ACC112 (cell line): ENCODE measurements around the gene HID1.
"Not testable (repeated sequence)": the region's sequence is repeated elsewhere in the genome, so short reads cannot be mapped to it uniquely, and the experiment has no call there.

ENCODE experiments used
- H2AFZ ChIP-seq: fragments of 200-600 bp; sonication (generic); one replicate; pipeline ENCODE4 v1.6.0; 2017; ENCODE audit warnings: antibody characterized with exemption, low read length; ENCODE audit not compliant: unreplicated experiment
- H3K27ac ChIP-seq: fragments of 200-600 bp; sonication (generic); 2 replicates; pipeline ENCODE4 v1.5.1; 2014; ENCODE audit warnings: low read depth, mild to moderate bottlenecking, antibody characterized with exemption, low read length, moderate library complexity
- H3K27me3 ChIP-seq: fragments of 200-600 bp; sonication (generic); 2 replicates; pipeline ENCODE4 v1.6.1; 2014; ENCODE audit warnings: mild to moderate bottlenecking, antibody characterized with exemption, low read length, moderate library complexity, mixed read lengths; ENCODE audit not compliant: insufficient read depth
- H3K36me3 ChIP-seq: fragments of 200-600 bp; sonication (generic); 2 replicates; pipeline ENCODE4 v1.6.1; 2016; ENCODE audit warnings: mild to moderate bottlenecking, antibody characterized with exemption, low read length, moderate library complexity, mixed read lengths; ENCODE audit not compliant: insufficient read depth
- H3K4me1 ChIP-seq: fragments of 200-600 bp; sonication (generic); one replicate; pipeline ENCODE4 v1.6.1; 2016; ENCODE audit warnings: low read length, mixed read lengths; ENCODE audit not compliant: insufficient read depth, unreplicated experiment, control insufficient read depth
- H3K4me3 ChIP-seq: fragments of 200-600 bp; sonication (generic); 2 replicates; pipeline ENCODE4 v1.5.1; 2014; ENCODE audit warnings: mild to moderate bottlenecking, low read depth, low read length
- H3K79me2 ChIP-seq: fragments of 200-600 bp; sonication (generic); one replicate; pipeline ENCODE4 v1.6.0; 2016; ENCODE audit warnings: low read length; ENCODE audit not compliant: control insufficient read depth, unreplicated experiment, insufficient read depth

The HID1 gene

DNA sequence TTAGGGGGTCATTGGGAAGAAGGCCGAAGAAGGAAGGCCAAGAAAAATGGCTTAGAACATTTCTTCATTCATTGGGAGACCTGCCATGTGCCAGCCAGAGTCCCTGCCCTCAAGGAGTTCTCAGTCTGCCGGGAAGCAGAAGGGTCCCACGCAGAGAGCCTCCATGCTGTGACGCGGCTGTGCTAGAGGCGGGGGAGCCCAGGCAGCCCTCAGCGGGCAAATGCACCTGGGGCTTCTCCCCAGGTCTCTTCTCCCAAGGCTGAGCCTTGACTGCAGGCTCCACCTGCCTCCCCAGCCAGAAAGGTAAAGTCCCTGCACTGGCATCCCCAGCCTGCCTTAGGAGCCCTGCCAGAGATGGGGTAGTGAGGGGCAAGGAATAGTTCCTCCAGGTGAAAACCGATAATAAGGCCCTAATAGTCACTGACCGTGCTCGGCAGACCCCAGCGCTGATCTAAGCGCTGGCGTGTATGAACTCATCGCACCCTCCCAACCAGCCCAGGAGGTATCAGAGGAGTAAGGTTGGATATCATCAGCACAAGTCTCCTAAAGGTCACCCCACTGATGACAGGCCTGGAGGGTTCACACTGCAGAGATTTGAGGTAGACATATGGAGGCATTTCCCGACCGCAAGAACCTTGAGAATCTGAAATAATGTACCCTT lies 8.9 kb upstream of the HID1 start:
- H3K36me3 ChIP-seq = no peaks in the 10 kb centered on the region
- peak overlapping the region; percentile 72 for H2AFZ ChIP-seq
- peaks cover 14% of the 10 kb centered on the region for H3K4me1 ChIP-seq
- H3K4me3 ChIP-seq = peak overlapping the region; percentile 91
- H3K79me2 ChIP-seq = peaks cover 2% of the 10 kb centered on the region
- H3K27ac ChIP-seq = peak overlapping the region; percentile 36; the same call in 1 of the 2 replicates
- H3K27me3 ChIP-seq = no peaks in the 10 kb centered on the region

DNA sequence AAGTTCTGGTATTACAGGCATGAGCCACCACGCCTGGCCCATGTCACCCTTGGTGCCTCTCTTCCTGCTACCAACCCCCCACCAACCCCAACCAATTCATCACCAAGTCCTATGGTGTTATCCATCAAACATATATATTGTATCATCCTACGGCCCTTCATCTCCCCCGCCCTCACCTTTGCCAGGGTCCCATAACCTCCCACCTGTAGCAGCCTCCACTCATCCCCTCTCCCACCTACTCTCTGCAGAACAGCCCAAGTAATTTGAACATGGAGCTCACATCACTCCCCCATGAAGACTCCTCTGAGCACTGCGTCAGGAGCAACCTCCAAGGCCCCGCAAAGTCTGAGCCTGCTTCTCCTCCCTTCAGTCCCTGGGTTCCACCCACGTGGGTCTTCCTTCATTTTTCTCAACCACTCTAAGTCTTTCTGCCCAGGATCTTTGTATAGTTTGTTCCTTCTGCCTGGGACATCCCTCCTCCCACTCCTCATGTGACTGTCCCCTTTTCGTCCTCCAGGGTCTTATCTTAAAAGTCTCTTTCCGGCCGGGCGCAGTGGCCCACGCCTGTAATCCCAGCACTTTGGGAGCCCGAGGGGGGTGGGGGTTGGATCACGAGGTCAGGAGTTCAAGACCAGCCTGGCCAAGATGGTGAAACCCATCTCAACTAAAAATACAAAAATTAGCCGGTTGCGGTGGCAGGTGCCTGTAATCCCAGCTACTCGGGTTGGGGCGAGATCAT lies 7.0 kb upstream of the HID1 start:
- Histone ChIP-seq H3K27ac (no peak overlapping the region), H3K4me1 (peaks cover 14% of the 10 kb centered on the region), H3K4me3 (no peak overlapping the region), H3K27me3 (peaks cover under 1% of the 10 kb centered on the region), H3K79me2 (peaks cover 2% of the 10 kb centered on the region), H2AFZ (no peak overlapping the region), H3K36me3 (no peaks in the 10 kb centered on the region)

DNA sequence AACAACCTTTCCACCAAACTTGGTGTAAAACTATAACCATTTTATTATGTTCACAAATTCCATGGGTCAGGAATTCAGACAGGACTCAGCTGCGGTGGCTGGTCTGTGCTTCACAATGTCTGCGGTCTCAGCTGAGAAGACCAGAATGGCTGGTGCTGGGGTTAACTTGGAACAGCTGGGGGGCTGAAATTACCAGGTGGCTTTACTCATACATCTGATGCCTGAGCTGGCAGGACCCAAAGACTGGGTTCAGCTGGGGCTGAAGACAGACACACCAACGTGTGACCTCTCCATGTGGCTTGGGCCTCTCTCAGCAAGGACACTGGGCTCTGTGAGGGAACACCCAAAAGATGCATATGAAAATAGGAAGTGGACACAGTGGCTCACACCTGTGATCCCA lies 5.7 kb upstream of the HID1 start:
- peaks cover 11% of the 10 kb centered on the region for H3K4me1 ChIP-seq
- peaks cover 11% of the 10 kb centered on the region for H3K27me3 ChIP-seq
- H2AFZ ChIP-seq = no peak overlapping the region
- no peaks in the 10 kb centered on the region for H3K36me3 ChIP-seq
- H3K4me3 ChIP-seq = no peak overlapping the region
- H3K79me2 ChIP-seq = peaks cover 2% of the 10 kb centered on the region
- H3K27ac ChIP-seq = no peak overlapping the region

DNA sequence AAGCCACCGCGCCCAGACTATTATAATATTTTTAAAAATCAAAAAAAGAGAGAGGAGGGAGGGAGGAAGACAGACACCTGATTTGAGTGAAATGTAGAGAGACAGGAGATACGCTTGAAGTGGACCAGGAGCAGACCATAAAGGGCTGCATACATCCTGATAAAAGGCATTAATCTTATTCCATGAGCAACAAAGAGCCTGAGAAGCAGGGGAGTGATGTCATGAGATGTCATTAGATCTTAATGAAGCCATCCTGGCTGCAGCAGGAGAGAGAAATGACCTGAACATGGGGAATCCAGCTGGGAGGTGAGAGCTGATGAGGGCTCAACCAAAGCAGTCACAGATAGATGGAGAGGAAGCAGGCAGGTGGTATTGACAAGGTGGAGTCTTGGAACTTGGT lies 5.2 kb upstream of the HID1 start:
- peaks cover 2% of the 10 kb centered on the region for H3K79me2 ChIP-seq

DNA sequence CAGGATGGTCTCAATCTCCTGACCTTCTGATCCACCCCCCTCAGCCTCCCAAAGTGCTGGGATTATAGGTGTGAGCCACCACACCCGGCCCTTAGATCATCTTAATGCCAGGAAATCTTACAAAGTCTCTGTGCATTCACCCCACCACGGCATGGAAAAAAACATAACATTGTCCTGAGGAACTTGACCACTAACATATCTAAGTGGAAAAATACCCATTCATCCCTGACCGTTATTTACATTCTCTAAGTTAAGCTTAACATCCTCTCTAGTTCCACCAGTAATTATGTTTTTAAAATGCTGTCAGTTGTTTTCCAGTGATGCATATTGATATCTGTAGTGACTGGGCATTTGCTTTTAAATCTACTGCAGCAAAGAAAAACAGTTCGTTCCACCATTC lies 3.4 kb upstream of the HID1 start:
- Histone ChIP-seq H3K4me3 (no peak overlapping the region), H3K79me2 (no peaks in the 10 kb centered on the region), H3K36me3 (no peaks in the 10 kb centered on the region), H3K27me3 (peaks cover 34% of the 10 kb centered on the region), H2AFZ (no peak overlapping the region), H3K27ac (no peak overlapping the region), H3K4me1 (no peaks in the 10 kb centered on the region)

More for the DNA sequence above, 5.2 kb upstream of the HID1 start:
- Histone ChIP-seq H2AFZ (no peak overlapping the region), H3K4me1 (peaks cover 11% of the 10 kb centered on the region), H3K27ac (no peak overlapping the region), H3K27me3 (peaks cover 15% of the 10 kb centered on the region), H3K36me3 (no peaks in the 10 kb centered on the region), H3K4me3 (no peak overlapping the region)

DNA sequence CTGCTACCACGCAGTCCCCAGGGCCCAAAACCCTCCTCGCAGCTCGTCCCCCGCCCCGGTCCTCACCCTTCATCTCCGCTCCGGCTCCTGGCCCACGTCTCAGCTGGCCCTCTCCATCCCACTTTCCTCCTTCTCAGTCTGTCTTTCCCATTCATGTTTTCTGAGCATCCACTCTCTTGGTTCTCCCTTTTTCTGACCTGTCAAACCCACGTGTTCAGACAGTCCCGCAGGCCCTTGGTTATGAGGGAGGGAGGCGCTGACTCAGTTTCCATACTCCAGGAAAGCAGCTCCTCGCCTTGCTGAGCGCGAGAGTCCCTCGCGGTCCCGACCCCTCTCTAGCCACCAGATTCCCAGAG lies 392 bp upstream of the HID1 start:
- Histone ChIP-seq H3K79me2 (no peaks in the 10 kb centered on the region), H3K27me3 (peaks cover 36% of the 10 kb centered on the region), H3K4me1 (no peaks in the 10 kb centered on the region), H3K4me3 (peak overlapping the region; percentile 56; the same call in 1 of the 2 replicates), H3K36me3 (no peaks in the 10 kb centered on the region), H2AFZ (peak overlapping the region; percentile 9), H3K27ac (no peak overlapping the region)

DNA sequence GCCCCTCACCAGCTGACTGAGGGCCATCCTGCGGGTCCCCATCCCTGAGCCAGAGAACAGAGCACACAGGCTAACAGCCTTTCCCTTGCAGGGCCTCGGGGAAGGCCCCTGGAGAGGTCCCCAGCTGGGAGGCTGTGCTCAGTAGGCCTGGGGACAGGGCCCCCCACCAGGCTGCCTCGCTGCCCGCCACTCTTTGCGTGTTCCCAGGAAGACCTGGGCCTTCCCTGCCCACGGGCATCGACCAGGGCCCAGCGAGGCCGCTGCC lies 785 bp downstream of the HID1 start:
- Histone ChIP-seq H3K79me2 (no peaks in the 10 kb centered on the region), H3K36me3 (no peaks in the 10 kb centered on the region), H3K27me3 (peaks cover 36% of the 10 kb centered on the region), H3K4me3 (no peak overlapping the region), H3K27ac (no peak overlapping the region), H3K4me1 (no peaks in the 10 kb centered on the region), H2AFZ (no peak overlapping the region)

DNA sequence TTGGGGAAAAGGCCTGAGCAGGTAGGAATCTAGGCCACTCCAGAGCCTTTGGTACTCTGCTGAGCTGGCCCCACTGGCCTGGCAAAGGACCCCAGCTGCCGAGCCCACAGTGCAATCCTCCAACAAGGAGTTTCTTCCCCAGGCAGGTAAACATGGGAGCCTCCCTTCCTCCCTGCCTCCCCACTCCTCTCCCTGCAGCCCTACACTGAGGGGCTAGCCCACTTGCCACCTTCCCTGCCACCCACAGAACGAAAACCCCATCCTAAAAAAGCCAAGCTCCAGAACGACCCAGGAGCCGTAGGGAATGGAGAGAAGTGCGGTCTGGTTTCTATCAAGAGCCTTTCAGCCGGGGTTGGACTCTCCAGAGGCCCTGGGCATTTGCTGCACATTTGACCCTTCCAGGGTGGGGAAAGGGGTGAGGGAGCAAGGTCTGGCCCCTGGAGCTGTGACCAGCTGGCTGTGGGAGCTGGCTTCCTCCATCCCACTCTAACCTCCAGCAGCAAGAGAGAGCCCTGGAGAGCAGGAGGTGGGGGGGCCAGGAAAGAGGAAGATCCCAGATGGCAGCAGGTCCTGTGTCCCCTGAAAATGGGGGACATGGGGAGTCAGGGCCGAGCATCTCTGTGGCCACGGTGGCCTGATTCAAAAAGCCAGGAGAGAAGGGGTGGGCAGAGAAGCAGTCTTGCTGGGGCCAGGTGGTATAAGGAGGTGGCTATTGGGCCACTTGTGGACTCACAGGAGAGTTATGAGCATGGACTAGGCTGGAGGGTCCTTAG lies 1.3 kb downstream of the HID1 start:
- no peak overlapping the region for H2AFZ ChIP-seq
- no peak overlapping the region for H3K4me3 ChIP-seq
- no peaks in the 10 kb centered on the region for H3K79me2 ChIP-seq
- no peaks in the 10 kb centered on the region for H3K36me3 ChIP-seq
- peaks cover 36% of the 10 kb centered on the region for H3K27me3 ChIP-seq
- H3K27ac ChIP-seq = no peak overlapping the region
- H3K4me1 ChIP-seq = no peaks in the 10 kb centered on the region

DNA sequence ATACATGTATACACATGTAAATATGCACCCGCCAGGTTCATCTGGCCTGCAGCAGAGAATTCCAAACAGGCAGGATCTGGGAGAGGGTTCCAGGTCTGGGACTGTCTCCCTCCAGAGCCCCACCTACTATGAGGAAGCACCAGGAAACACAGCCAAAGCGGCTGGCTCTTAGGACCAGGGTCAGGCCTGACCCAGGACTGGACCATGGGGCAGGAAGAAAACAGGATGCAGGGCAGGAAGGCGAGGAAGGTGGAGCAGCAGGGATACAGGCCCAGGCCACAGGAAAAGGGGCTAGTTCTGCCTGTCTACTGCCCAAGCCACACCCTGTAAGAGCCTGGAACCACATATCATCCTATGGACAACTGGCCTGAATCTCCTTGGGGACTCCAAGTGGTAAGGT lies 2.2 kb downstream of the HID1 start:
- Histone ChIP-seq H3K36me3 (no peaks in the 10 kb centered on the region), H3K79me2 (no peaks in the 10 kb centered on the region), H3K27me3 (peaks cover 36% of the 10 kb centered on the region), H2AFZ (no peak overlapping the region), H3K4me3 (no peak overlapping the region), H3K27ac (no peak overlapping the region), H3K4me1 (no peaks in the 10 kb centered on the region)

DNA sequence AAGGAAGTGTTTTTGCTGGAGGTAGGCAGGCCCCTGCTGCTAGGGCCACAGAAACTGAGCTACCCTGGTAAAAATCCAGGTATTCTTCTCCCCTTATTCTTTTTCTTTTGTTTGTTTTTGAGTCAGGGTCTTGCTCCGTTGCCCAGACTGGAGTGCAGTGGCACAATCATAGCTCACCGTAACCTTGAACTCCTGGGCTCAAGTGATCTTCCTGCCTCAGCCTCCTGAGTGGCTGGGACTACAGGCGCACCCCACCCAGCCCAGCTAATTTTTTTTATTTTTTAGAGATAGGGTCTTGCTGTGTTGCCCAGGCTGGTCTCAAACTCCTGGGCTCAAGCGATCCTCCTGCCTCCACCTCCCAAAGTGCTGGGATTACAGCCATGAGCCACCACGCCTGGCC lies 3.1 kb downstream of the HID1 start:
- H3K4me3 ChIP-seq, H3K4me1 ChIP-seq, H3K27ac ChIP-seq, H2AFZ ChIP-seq, H3K36me3 ChIP-seq, H3K79me2 ChIP-seq: not testable (repeated sequence)
- H3K27me3 ChIP-seq = peaks cover 35% of the 10 kb centered on the region

DNA sequence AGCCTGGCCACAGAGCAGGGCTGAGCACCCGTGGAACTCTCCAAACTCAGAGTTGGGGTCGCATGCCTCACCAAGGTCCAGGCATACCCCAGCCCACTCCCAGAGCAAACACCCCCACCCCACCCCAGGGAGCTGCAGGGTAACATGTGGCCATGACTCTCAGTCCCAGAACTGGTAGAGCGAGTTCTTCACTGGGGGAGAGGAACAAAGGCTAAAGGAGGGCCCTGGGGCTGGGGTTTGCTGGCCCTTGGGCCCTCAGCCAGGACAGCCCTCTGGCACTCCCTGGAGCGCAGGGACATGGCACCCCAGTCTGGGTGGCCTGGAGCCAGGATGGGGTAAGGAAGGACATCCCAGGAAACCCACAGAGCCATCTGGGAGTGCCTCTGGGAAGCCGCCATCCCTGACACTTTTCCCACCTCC lies 4.2 kb downstream of the HID1 start:
- no peaks in the 10 kb centered on the region for H3K36me3 ChIP-seq
- no peaks in the 10 kb centered on the region for H3K79me2 ChIP-seq
- H3K4me3 ChIP-seq = no peak overlapping the region
- no peak overlapping the region for H3K27ac ChIP-seq
- no peak overlapping the region for H2AFZ ChIP-seq
- H3K27me3 ChIP-seq = peaks cover 27% of the 10 kb centered on the region
- H3K4me1 ChIP-seq = no peaks in the 10 kb centered on the region
